Rectal smooth muscle tissue (tissue), 1 donor: Measurements from ENCODE around the gene MT1M.
"Not testable (repeated sequence)": the region's sequence is repeated elsewhere in the genome, so short reads cannot be mapped to it uniquely, and the experiment has no call there.

Experiments used
- H3K27ac ChIP-seq: one replicate; pipeline ENCODE4 v1.7.0; 2013; ENCODE audit warnings: low read depth, low read length, inconsistent platforms
- H3K27me3 ChIP-seq: one replicate; pipeline ENCODE4 v1.7.0; 2013; ENCODE audit warnings: low read length; ENCODE audit not compliant: control insufficient read depth, insufficient read depth
- H3K36me3 ChIP-seq: one replicate; pipeline ENCODE4 v1.7.0; 2013; ENCODE audit warnings: low read length; ENCODE audit not compliant: control insufficient read depth, insufficient read depth
- H3K4me1 ChIP-seq: one replicate; pipeline ENCODE4 v1.7.0; 2013; ENCODE audit warnings: low read length; ENCODE audit not compliant: control insufficient read depth, insufficient read depth
- H3K4me3 ChIP-seq: one replicate; pipeline ENCODE4 v1.7.0; 2013; ENCODE audit warnings: low read length
- H3K9ac ChIP-seq: one replicate; pipeline ENCODE4 v1.7.0; 2013; ENCODE audit warnings: low read length

The MT1M gene

DNA sequence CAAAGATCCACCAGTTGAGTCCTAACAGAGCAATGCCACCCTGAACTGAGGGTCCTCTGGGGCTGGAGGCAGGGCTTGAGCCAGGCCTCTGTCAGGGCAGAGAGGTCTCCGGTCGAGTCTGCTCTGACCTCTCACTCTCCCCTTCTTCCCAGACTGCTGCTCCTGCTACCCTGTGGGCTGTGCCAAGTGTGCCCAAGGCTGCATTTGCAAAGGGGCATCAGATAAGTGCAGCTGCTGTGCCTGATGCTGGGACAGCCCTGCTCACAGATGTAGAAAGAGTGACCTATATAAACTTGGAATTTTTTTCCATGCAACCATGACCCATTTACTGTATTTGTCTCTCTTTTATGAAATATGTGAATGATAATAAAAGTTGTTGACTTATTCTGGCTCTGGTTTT, 16.8 kb downstream of the MT1M start:
- no peaks in the 10 kb centered on the region for H3K36me3 ChIP-seq
- no peaks in the 10 kb centered on the region for H3K4me1 ChIP-seq
- H3K4me3 ChIP-seq, result no peak overlapping the region
- H3K27me3 ChIP-seq, result no peaks in the 10 kb centered on the region
- no peak overlapping the region for H3K27ac ChIP-seq
- H3K9ac ChIP-seq, result no peak overlapping the region

DNA sequence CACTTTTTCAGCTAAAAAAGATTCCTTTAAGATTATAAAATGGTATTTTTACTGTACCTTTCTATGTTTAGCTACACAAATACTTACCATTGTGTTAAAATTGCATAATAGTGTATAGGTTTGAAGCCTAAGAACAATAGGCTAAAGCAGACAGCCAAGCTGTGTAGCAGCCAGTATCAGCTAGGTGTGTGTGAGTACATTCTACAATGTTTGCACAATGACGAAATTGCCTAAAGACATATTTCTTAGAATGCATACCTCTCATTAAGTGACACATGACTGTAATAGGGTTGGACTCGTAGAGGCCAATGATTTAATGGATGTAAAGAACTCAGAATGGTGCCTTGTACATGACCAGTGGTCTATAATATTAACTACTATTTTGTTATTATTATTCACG, 17.4 kb downstream of the MT1M start:
- H3K9ac ChIP-seq, result no peak overlapping the region
- no peak overlapping the region for H3K27ac ChIP-seq

DNA sequence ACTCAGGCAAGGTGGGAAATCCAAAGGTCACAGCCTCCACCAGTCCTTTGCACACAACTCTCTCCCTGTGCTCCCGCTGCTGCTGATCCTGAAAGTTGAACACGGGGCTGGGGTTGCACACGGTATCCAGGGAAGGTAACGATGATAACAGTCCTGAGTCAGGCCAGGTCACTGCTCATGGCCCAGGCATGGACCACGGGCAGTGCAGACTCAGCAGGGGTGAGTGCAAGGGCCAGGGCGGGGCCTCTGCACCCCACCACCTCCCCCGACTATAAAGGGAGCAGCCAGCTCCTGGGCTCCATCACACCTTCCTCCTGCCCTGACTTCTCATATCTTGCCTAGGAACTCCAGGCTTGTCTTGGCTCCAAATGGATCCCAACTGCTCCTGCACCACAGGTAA, 19.1 kb downstream of the MT1M start, which contains the start of gene MT1B:
MT1B (plus strand) TSS at position 301 of the 400 bp plus-strand sequence; CDS start at position 369, 68 bp downstream.
- peaks cover 3% of the 10 kb centered on the region for H3K27me3 ChIP-seq

More for the DNA sequence above, 17.4 kb downstream of the MT1M start:
- Histone ChIP-seq H3K4me1 (no peaks in the 10 kb centered on the region), H3K4me3 (no peak overlapping the region), H3K36me3 (no peaks in the 10 kb centered on the region), H3K27me3 (no peaks in the 10 kb centered on the region)

DNA sequence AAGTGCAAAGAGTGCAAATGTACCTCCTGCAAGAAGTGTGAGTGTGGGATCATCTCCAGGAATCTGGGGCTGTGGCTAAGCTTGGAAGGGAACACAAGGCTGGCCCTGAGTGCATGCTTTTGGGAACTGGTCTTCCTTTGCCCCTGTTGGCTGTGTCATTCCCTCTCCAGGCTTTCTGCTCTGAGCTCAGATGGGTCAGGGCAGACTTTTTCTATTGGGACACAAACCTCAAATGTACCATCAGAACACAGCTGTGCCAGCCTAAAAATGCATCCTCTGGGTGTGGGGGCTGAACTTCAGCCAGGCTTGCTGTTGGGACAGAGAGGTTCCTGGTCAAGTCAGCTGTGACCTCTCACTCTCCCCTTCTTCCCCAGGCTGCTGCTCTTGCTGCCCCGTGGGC, 20.1 kb downstream of the MT1M start:
- Histone ChIP-seq H3K27me3 (peaks cover 3% of the 10 kb centered on the region), H3K9ac (no peak overlapping the region), H3K4me3 (no peak overlapping the region), H3K27ac (no peak overlapping the region), H3K36me3 (no peaks in the 10 kb centered on the region), H3K4me1 (no peaks in the 10 kb centered on the region)

More for the DNA sequence above, 19.1 kb downstream of the MT1M start, which contains the start of gene MT1B:
- H3K4me1 ChIP-seq, result no peaks in the 10 kb centered on the region
- H3K36me3 ChIP-seq, result no peaks in the 10 kb centered on the region
- H3K9ac ChIP-seq, result no peak within 1 kb of the TSS
- no peak within 1 kb of the TSS for H3K27ac ChIP-seq
- H3K4me3 ChIP-seq, result no peak within 1 kb of the TSS

DNA sequence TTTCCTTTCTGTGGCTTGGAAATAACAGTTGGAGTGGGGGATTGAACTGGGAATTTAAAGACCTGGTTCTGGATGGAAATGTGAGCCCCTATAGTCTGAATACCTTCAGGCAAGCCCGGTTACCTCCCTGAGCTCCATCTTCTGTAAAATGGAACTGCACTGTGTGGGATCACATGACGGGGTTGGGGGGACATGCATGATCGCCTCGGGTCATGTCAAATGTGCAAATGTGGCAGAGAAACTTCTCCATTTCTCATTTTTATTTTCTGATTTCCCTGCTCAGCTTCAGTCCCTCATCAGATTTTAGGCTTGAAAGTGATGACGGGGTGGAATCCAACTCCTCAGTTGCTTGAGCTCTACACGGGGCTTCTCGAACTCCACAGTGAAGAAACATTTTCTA, 20.8 kb downstream of the MT1M start:
- peaks cover 3% of the 10 kb centered on the region for H3K27me3 ChIP-seq
- no peak overlapping the region for H3K4me3 ChIP-seq
- H3K9ac ChIP-seq, result no peak overlapping the region
- H3K27ac ChIP-seq, result no peak overlapping the region
- no peaks in the 10 kb centered on the region for H3K36me3 ChIP-seq
- H3K4me1 ChIP-seq, result peaks cover 3% of the 10 kb centered on the region

DNA sequence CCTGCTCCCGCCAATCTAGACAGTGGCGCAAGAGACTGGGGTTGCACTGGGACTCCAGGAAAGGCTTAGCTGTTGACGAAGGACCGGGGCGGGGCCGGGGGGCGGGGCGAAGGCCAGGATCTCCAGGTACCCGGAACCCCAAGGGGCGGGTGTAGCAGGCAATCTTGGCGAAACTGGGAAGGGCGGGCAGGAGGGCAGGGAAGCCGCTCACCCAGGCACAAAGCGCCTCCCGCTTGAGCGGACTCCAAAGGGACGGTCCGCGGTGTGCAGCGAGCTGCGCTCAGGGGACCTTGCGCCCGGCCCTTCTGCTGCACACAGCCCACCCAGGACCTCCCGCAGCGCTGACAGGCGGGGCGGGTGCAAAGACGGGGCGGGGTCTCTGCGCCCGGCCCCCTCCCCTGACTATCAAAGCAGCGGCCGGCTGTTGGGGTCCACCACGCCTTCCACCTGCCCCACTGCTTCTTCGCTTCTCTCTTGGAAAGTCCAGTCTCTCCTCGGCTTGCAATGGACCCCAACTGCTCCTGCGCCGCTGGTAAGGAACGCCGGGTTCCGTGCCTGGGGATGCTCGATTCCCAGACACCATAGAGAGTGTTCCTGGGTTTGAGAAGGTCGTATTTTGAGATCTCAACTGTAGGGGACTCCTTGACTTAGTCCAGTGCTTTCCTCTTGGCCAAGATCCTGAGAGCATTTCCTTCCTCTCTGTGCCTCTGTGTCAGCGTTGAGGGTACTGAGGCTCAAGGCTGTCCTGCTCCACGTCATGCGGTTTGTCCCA, 25.3 kb downstream of the MT1M start, which contains the start of gene MT1F:
MT1F (plus strand) TSS at position 405 of the 772 bp plus-strand sequence; CDS start at position 505, 100 bp downstream.
- Histone ChIP-seq H3K9ac (peak within 1 kb of the TSS; percentile 33), H3K27ac (no peak within 1 kb of the TSS), H3K4me1 (peaks cover 3% of the 10 kb centered on the region), H3K27me3 (peaks cover 3% of the 10 kb centered on the region), H3K36me3 (no peaks in the 10 kb centered on the region), H3K4me3 (peak within 1 kb of the TSS; percentile 60)

DNA sequence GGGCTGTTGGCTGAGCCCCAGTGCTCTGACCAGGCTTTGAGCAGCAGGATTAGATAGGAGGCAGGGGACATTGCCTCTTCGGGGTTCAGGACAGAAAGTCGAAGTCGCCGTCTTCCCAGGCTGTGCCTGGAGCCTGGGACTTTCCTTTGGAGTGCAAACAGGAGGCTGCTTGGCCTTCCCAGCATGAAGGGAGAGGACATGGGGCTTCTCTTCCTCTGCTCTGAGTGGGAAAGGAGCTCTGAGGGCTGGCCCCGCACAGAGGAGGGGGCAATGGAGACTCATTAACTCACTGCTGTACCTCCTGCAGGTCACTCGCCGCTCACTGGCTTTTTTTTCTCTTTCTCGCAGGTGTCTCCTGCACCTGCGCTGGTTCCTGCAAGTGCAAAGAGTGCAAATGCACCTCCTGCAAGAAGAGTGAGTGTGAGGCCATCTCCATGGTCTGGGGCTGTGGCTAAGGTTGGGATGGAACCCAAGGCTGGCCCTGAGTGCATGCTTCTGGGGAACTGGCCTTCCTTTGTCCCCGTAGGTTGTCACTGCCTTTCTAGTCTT, 25.9 kb downstream of the MT1M start:
- H3K4me3 ChIP-seq, result peak overlapping the region; percentile 60
- peaks cover 3% of the 10 kb centered on the region for H3K4me1 ChIP-seq
- no peaks in the 10 kb centered on the region for H3K36me3 ChIP-seq
- H3K9ac ChIP-seq, result peak overlapping the region; percentile 33
- H3K27ac ChIP-seq, result no peak overlapping the region
- H3K27me3 ChIP-seq, result peaks cover 7% of the 10 kb centered on the region

DNA sequence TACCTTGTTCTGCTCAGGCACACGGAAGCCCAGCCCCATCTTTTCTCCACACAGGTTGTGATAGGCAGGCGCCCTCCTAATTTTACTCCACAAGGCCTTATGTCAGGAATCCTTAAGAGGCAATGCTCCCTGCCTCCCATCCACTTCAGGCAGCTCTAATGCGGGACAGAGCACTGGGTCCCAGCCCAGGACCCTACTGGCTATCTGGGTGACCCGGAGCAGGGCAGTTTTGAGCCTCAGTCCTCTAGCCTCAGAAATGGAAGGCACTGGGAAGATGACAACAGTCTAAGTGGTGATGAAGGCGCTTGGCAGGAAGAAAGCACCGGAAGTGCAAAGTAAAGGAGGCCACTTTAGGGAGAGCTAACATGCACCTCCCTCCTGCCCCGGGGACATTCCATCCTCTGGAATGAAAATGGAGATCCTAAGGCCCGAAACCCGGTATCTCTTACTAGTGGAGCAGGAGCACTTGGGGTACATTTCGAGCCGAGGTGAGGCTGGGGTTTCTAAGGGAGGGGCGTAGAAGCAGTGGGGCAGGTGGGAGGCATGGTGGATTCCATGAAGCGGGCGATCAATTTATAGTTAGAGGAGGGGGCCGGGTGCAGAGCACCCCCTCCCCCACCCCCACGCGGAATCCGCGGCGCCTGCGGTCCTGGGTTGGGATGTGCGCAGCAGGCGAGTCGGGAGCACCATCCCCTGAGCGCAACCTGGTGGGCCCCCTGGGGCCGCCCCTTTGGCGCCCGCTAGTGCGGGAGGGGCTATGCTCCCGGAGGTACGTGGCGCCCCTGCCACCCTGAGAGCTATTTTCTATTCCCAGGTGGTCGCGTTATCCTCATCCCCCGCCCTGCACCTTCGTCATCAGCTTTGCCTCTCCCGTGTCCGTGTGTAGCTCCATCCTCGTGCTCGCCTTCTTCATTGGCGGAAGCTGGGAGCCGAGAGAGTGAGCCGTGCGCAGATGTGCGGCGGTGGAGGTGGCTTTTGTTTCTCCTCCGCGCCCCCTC, 30.2 kb downstream of the MT1M start:
- Histone ChIP-seq H3K4me1 (peaks cover 3% of the 10 kb centered on the region), H3K4me3 (peak overlapping the region; percentile 27), H3K9ac (no peak overlapping the region), H3K27ac (no peak overlapping the region), H3K36me3 (no peaks in the 10 kb centered on the region), H3K27me3 (peaks cover 15% of the 10 kb centered on the region)

DNA sequence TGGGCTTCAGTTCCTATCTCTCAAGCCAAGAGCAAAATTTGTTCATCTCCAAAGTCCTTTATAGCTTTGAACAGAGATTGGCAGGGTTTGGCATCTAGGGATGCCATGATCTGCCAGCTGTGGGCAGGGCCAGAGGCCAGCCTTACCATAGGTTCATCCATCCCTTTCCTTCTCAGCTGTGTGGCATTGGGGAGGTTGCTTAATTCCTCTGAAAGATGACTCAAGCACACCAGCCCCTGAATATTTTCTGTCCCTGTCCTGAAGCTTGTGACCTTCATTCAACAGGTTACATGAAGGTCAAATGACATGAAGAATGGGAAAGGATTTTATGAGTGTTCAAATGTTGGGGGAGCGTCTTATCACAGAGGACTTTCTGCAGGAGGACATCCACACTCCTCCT, 32.0 kb downstream of the MT1M start:
- H3K9ac ChIP-seq, result no peak overlapping the region
- H3K36me3 ChIP-seq, result no peaks in the 10 kb centered on the region
- H3K4me3 ChIP-seq, result no peak overlapping the region
- peaks cover 23% of the 10 kb centered on the region for H3K27me3 ChIP-seq
- H3K27ac ChIP-seq, result no peak overlapping the region
- no peaks in the 10 kb centered on the region for H3K4me1 ChIP-seq

DNA sequence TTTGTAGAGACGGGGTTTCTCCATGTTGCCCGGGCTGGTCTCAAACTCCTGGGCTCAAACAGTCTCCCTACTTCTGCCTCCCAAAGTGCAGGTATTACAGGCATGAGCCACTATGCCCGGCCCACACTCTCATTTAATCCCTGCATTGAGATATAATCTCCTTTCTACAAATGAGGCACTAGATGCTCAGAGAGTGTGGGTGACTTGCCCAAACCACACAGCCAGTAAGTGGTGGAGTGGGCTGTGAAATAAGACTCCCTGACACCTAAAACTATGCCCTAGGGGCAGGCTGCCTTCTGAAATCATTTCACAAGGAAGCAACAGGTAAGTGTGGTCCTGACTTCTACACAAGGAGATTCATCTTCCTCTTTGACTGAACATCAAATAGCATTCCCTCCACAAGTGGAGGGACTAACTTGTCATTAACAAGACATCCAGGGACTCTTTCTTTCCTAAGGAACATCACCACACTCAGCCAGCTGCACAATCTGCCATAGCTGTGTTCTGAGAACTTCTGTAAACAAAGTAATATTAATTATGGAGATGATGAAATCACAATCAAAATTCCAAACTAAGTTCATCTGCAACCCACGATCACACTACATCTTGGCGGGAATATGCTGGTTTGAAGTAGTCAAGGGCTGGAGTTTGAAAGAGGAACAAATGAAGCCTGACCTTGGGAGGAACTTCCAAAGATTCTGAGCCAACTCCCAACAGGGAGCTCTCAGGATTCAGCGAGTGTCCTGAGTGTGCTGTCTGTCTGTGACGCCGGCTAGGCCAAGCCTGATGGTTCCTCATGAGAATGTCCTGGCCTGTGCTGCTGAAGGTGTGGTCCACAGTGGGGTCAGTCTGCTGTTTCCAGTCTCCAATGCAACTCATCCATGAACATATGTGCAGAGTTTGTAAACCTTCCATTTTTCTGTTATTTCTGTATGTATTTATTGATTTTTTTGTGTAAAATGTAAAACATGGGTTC, 33.1 kb downstream of the MT1M start:
- H3K27me3 ChIP-seq, result peaks cover 29% of the 10 kb centered on the region
- not testable (repeated sequence) for H3K9ac ChIP-seq, H3K4me1 ChIP-seq, H3K27ac ChIP-seq, H3K4me3 ChIP-seq, H3K36me3 ChIP-seq
